HL-60 (cell line): ENCODE data around the gene RNLS.

ENCODE experiments used
- DNase-seq, 2 experiments: peaks; one replicate each; pipeline ENCODE4 v3.0.0-alpha.2; 2010 to 2020; ENCODE audit warnings: low read depth in 1 of 2, low spot score in 1 of 2
- H3K27ac ChIP-seq: fragments of 250-450 bp; sonication (Bioruptor Pico); replicated peaks from 2 replicates; pipeline ENCODE4 v1.5.1; 2020; ENCODE audit warnings: mild to moderate bottlenecking, moderate library complexity
- H3K27me3 ChIP-seq: fragments of 250-450 bp; sonication (Bioruptor Pico); 2 replicates; pipeline ENCODE4 v1.5.1; 2021; ENCODE audit warnings: mild to moderate bottlenecking, moderate library complexity; ENCODE audit not compliant: insufficient read depth, poor library complexity, severe bottlenecking
- H3K4me3 ChIP-seq: replicated peaks from 2 replicates; pipeline ENCODE4 v1.5.1; 2011; ENCODE audit warnings: mild to moderate bottlenecking, control low read depth, low read length; ENCODE audit not compliant: insufficient read depth
- GABPA ChIP-seq: IDR thresholded peaks from 2 replicates; pipeline ENCODE4 v1.6.1; 2012; ENCODE audit warnings: low read depth
- POLR2AphosphoS5 ChIP-seq: IDR thresholded peaks from 2 replicates; pipeline ENCODE4 v1.6.1; 2012; ENCODE audit warnings: low read depth
- SPI1 ChIP-seq: IDR thresholded peaks from 2 replicates; pipeline ENCODE4 v1.6.1; 2012; ENCODE audit warnings: low read depth, mild to moderate bottlenecking, borderline replicate concordance
- TF ChIP-seq, protein P1 (sequence below): IDR thresholded peaks from 2 replicates; pipeline ENCODE4 v1.6.1; 2012; ENCODE audit warnings: low read depth; ENCODE audit not compliant: insufficient replicate concordance
- TF ChIP-seq, protein P2 (sequence below): IDR thresholded peaks from one replicate; pipeline ENCODE4 v1.5.1; 2011; ENCODE audit warnings: low read length, control low read depth, inconsistent platforms; ENCODE audit not compliant: insufficient read depth

Gene RNLS

DNA sequence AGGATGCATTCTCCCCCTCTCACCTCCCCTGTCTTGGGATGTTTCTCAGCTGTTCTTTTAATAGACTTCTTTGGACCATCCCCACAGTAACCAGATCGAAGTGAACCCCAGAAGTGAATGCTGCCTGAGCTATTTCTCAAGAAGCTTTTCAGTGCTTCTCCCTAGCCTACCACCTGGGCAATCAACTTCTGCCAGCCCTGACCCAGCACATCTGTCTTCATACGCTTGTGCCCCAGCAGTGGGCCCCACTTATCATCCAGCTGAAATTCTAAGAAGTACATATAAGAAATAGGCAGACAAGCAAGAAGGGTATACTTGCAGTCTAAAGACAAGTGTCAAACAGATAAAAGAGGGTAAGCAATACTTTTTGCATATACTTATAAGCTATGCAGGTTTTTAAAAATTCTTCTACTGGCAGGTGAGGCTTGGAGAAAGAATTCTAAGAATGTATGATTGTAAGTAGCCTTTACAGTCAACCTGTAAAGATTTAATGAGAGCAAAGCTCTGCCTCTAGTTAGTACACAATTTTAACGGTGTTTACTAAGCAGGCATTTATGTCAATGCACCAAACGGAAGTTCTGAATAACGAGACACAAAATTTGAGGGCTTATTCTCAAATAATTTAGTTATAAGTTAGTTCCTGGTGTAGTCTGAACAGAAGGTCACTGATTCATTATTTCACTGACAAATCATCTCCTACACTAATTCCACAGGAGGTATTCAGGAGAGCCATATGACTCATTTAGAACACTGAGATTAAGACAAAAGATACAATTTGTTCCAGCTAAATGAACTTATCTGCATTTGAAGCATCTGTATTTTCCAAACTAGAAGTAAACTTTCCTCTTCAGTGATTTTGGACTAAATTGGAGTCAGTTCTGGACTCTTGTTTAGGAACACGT lies 83.3 kb downstream of the RNLS start:
- no peak for DNase-seq
- Histone ChIP-seq H3K27ac (no peak overlapping the region), H3K27me3 (no peaks in the 10 kb centered on the region), H3K4me3 (no peak overlapping the region)
- TF ChIP-seq, protein P1, sequence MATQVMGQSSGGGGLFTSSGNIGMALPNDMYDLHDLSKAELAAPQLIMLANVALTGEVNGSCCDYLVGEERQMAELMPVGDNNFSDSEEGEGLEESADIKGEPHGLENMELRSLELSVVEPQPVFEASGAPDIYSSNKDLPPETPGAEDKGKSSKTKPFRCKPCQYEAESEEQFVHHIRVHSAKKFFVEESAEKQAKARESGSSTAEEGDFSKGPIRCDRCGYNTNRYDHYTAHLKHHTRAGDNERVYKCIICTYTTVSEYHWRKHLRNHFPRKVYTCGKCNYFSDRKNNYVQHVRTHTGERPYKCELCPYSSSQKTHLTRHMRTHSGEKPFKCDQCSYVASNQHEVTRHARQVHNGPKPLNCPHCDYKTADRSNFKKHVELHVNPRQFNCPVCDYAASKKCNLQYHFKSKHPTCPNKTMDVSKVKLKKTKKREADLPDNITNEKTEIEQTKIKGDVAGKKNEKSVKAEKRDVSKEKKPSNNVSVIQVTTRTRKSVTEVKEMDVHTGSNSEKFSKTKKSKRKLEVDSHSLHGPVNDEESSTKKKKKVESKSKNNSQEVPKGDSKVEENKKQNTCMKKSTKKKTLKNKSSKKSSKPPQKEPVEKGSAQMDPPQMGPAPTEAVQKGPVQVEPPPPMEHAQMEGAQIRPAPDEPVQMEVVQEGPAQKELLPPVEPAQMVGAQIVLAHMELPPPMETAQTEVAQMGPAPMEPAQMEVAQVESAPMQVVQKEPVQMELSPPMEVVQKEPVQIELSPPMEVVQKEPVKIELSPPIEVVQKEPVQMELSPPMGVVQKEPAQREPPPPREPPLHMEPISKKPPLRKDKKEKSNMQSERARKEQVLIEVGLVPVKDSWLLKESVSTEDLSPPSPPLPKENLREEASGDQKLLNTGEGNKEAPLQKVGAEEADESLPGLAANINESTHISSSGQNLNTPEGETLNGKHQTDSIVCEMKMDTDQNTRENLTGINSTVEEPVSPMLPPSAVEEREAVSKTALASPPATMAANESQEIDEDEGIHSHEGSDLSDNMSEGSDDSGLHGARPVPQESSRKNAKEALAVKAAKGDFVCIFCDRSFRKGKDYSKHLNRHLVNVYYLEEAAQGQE = no peak
- TF ChIP-seq, protein P2, sequence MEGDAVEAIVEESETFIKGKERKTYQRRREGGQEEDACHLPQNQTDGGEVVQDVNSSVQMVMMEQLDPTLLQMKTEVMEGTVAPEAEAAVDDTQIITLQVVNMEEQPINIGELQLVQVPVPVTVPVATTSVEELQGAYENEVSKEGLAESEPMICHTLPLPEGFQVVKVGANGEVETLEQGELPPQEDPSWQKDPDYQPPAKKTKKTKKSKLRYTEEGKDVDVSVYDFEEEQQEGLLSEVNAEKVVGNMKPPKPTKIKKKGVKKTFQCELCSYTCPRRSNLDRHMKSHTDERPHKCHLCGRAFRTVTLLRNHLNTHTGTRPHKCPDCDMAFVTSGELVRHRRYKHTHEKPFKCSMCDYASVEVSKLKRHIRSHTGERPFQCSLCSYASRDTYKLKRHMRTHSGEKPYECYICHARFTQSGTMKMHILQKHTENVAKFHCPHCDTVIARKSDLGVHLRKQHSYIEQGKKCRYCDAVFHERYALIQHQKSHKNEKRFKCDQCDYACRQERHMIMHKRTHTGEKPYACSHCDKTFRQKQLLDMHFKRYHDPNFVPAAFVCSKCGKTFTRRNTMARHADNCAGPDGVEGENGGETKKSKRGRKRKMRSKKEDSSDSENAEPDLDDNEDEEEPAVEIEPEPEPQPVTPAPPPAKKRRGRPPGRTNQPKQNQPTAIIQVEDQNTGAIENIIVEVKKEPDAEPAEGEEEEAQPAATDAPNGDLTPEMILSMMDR = no peak
- TF ChIP-seq GABPA (no peak), POLR2AphosphoS5 (no peak), SPI1 (no peak)

DNA sequence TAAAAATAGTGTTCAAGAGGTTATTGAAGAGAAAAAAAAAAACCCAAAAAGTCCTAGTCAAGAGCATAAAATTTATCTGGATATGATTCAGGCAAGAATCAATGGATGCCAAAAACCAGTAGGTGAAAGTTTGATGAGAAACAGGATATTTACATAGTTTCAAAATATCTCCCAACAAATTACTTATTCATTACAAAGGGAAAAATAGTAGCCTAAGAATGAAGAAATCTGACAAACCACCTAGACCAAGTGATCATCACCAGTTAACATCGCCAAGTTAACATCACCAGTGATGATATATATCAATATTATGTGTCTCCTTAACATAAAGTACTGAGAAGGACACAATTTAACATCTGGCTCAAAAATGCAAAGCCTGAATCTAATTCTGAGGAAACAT lies 85.2 kb downstream of the RNLS start:
- Histone ChIP-seq H3K27me3 (no peaks in the 10 kb centered on the region), H3K27ac (no peak overlapping the region), H3K4me3 (no peak overlapping the region)
- TF ChIP-seq POLR2AphosphoS5 (no peak), SPI1 (no peak), GABPA (no peak)
- TF ChIP-seq, protein P2 = no peak
- TF ChIP-seq, protein P1 = no peak
- no peak for DNase-seq

DNA sequence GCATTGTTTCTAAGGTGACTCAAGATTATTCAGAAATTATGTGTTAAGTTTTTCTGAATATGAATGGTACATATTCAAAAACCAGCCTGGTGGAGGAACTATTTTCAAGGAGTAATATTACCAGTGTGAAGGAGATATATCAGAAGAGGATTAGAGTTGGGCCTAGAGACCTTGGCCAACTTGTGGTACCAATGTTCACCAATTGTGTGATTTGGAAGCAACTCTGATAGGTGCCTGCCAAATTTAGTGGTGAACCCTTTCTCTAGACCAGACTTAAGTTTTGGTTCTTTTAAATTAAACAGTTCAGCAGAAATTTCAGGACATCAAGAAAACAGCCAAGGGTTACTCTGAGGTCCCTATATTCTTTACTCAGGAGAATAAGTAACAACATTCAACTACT lies 88.6 kb downstream of the RNLS start:
- Histone ChIP-seq H3K27me3 (no peaks in the 10 kb centered on the region), H3K27ac (no peak overlapping the region), H3K4me3 (no peak overlapping the region)
- TF ChIP-seq GABPA (no peak), SPI1 (no peak), POLR2AphosphoS5 (no peak)
- TF ChIP-seq, protein P2 = no peak
- TF ChIP-seq, protein P1 = no peak
- DNase-seq = no peak
